CD4-positive, alpha-beta T cell (primary cell): ENCODE results near the gene SMYD3. TPM values are rescaled to one million over a fixed set of nuclear protein-coding genes. Genes with fewer than 3 reads are reported as not detected.

Experiments used
- ATAC-seq: fragments of 200-7000 bp; cut with Tn5 transposase; one replicate; pipeline ENCODE4 v1.10.0; 2022; ENCODE audit warnings: mild to moderate bottlenecking; ENCODE audit not compliant: poor library complexity
- CTCF ChIA-PET: fragments of 350-600 bp; sonication (Branson Sonifier 250); formaldehyde crosslinking; loops from one replicate; lab custom pipeline; 2021; ENCODE audit warnings: antibody characterized with exemption, inconsistent platforms; lab: Charles Lee
- POLR2A ChIA-PET: fragments of 350-600 bp; sonication (Branson Sonifier 250); formaldehyde crosslinking; loops from one replicate; lab custom pipeline; 2021; ENCODE audit warnings: antibody characterized with exemption, inconsistent platforms; lab: Charles Lee
- DNase-seq, 14 experiments: peaks; one replicate each; pipeline ENCODE4 v3.0.0-alpha.2; 2013 to 2020; ENCODE audit warnings: mixed read lengths in 2 of 14
- H3K27ac ChIP-seq, 2 donors: one replicate each; pipeline versions ENCODE4 v1.5.1 to v1.7.0; 2013; ENCODE audit warnings: low read length in 2 of 2, low read depth in 1 of 2, mild to moderate bottlenecking in 1 of 2
- H3K27me3 ChIP-seq, 2 experiments: 1 replicate in 1 of 2; 2 replicates in 1 of 2; pipeline versions ENCODE4 v1.6.1 to v1.7.0; 2013; ENCODE audit warnings: low read length in 2 of 2, control low read depth in 1 of 2, mild to moderate bottlenecking in 1 of 2, moderate library complexity in 1 of 2; ENCODE audit not compliant: insufficient read depth in 2 of 2, control insufficient read depth in 1 of 2
- H3K36me3 ChIP-seq: one replicate; pipeline ENCODE4 v1.6.1; 2013; ENCODE audit warnings: low read length, control low read depth; ENCODE audit not compliant: insufficient read depth
- H3K4me1 ChIP-seq: one replicate; pipeline ENCODE4 v1.6.1; 2013; ENCODE audit warnings: low read length, control low read depth; ENCODE audit not compliant: insufficient read depth
- H3K4me3 ChIP-seq: one replicate; pipeline ENCODE4 v1.5.1; 2013; ENCODE audit warnings: mild to moderate bottlenecking, low read length, moderate library complexity
- H3K9me3 ChIP-seq, 2 experiments: 1 replicate in 1 of 2; 2 replicates in 1 of 2; pipeline versions ENCODE4 v1.6.1 to v1.7.0; 2013; ENCODE audit warnings: low read length in 2 of 2, mild to moderate bottlenecking in 2 of 2, control low read depth in 1 of 2, moderate library complexity in 1 of 2; ENCODE audit not compliant: control insufficient read depth in 1 of 2, insufficient read depth in 1 of 2
- H3K27ac Mint-ChIP-seq: one replicate; pipeline ENCODE4 v1.8.0; 2020; ENCODE audit warnings: mixed read lengths
- H3K27me3 Mint-ChIP-seq: one replicate; pipeline ENCODE4 v1.8.0; 2021; ENCODE audit warnings: mixed read lengths
- H3K36me3 Mint-ChIP-seq: one replicate; pipeline ENCODE4 v1.8.0; 2021; ENCODE audit warnings: low read depth, mixed read lengths
- H3K4me1 Mint-ChIP-seq: one replicate; pipeline ENCODE4 v1.8.0; 2021; ENCODE audit warnings: low read depth, mixed read lengths
- H3K4me3 Mint-ChIP-seq: one replicate; pipeline ENCODE4 v1.8.0; 2020; ENCODE audit warnings: mild to moderate bottlenecking, mixed read lengths
- H3K9me3 Mint-ChIP-seq: one replicate; pipeline ENCODE4 v1.8.0; 2020; ENCODE audit warnings: mixed read lengths
- CTCF ChIP-seq: fragments of 200-600 bp; IDR thresholded peaks from one replicate; pipeline ENCODE4 v1.8.0; 2022; ENCODE audit warnings: antibody characterized with exemption, mild to moderate bottlenecking
- intact Hi-C, 2 experiments: fragments of 100-400 bp; cut with DNase I in 1 of 2; cut with micrococcal nuclease in 1 of 2; formaldehyde crosslinking; loops; one replicate each; pipeline versions ENCODE4 v1.15.1 to v1.9.0; 2023 to 2025; cut with DNase I, micrococcal nuclease
- total RNA-seq, 174 experiments: library from RNA in 2 of 174; stranded (reverse) in 2 of 174; gene quantifications; one replicate each; pipeline ENCODE4 v1.2.3 and lab custom pipeline; 2021 to 2026

SMYD3 gene
- total RNA-seq, 2 experiments from 2014 or later: 18.8 to 19.6 TPM

GRCh38 chr1:245874942-245875580 is 632.0 kb downstream of the SMYD3 start:
- no peaks in the 10 kb centered on the region for H3K9me3 ChIP-seq
- no peak for TF ChIP-seq CTCF
- POLR2A ChIA-PET: no interaction called here
- Mint-ChIP-seq H3K4me3 (no peak overlapping the region), H3K9me3 (no peaks in the 10 kb centered on the region), H3K36me3 (no peaks in the 10 kb centered on the region), H3K27ac (no peak overlapping the region), H3K4me1 (no peaks in the 10 kb centered on the region), H3K27me3 (no peaks in the 10 kb centered on the region)
- ATAC-seq (no peak), DNase-seq (no peak)
- no peak overlapping the region for H3K4me3 ChIP-seq
- H3K27me3 ChIP-seq: no peaks in the 10 kb centered on the region
- intact Hi-C loops: no loop called here
- H3K36me3 ChIP-seq: no peaks in the 10 kb centered on the region
- H3K4me1 ChIP-seq: no peaks in the 10 kb centered on the region
- CTCF ChIA-PET: no interaction called here
- no peak overlapping the region for H3K27ac ChIP-seq

- Mint-ChIP-seq H3K9me3 (no peaks in the 10 kb centered on the region), H3K36me3 (no peaks in the 10 kb centered on the region), H3K27me3 (no peaks in the 10 kb centered on the region), H3K27ac (no peak overlapping the region), H3K4me3 (no peak overlapping the region), H3K4me1 (no peaks in the 10 kb centered on the region)
- no peak for ATAC-seq
- H3K27ac ChIP-seq: no peak overlapping the region
- intact Hi-C loops: no loop called here
- no peaks in the 10 kb centered on the region for H3K9me3 ChIP-seq
- no peaks in the 10 kb centered on the region for H3K27me3 ChIP-seq
- no peaks in the 10 kb centered on the region for H3K36me3 ChIP-seq
- no peak for TF ChIP-seq CTCF
- CTCF ChIA-PET: no interaction called here
- H3K4me3 ChIP-seq: no peak overlapping the region
- no peak for DNase-seq
- no peaks in the 10 kb centered on the region for H3K4me1 ChIP-seq
- POLR2A ChIA-PET: no interaction called here
Observed at GRCh38 chr1:245873883-245874671, 633.0 kb downstream of the SMYD3 start.

GRCh38 chr1:245873068-245873467 is 634.0 kb downstream of the SMYD3 start:
- Histone ChIP-seq H3K4me1 (no peaks in the 10 kb centered on the region), H3K27ac (no peak overlapping the region), H3K4me3 (no peak overlapping the region), H3K9me3 (no peaks in the 10 kb centered on the region), H3K36me3 (no peaks in the 10 kb centered on the region), H3K27me3 (no peaks in the 10 kb centered on the region)
- no peak overlapping the region for H3K27ac Mint-ChIP-seq
- ATAC-seq: no peak
- ChIA-PET CTCF (no interaction called here), POLR2A (no interaction called here)
- no peak for DNase-seq
- H3K9me3 Mint-ChIP-seq: no peaks in the 10 kb centered on the region
- TF ChIP-seq CTCF: no peak
- H3K36me3 Mint-ChIP-seq: no peaks in the 10 kb centered on the region
- H3K27me3 Mint-ChIP-seq: no peaks in the 10 kb centered on the region
- H3K4me1 Mint-ChIP-seq: no peaks in the 10 kb centered on the region
- intact Hi-C loops: no loop called here
- H3K4me3 Mint-ChIP-seq: no peak overlapping the region
